ENCODE data around the gene TNFSF4.
"Not testable (repeated sequence)": the region's sequence is repeated elsewhere in the genome, so short reads cannot be mapped to it uniquely, and the experiment has no call there.

- TF ChIP-seq, protein P1, sequence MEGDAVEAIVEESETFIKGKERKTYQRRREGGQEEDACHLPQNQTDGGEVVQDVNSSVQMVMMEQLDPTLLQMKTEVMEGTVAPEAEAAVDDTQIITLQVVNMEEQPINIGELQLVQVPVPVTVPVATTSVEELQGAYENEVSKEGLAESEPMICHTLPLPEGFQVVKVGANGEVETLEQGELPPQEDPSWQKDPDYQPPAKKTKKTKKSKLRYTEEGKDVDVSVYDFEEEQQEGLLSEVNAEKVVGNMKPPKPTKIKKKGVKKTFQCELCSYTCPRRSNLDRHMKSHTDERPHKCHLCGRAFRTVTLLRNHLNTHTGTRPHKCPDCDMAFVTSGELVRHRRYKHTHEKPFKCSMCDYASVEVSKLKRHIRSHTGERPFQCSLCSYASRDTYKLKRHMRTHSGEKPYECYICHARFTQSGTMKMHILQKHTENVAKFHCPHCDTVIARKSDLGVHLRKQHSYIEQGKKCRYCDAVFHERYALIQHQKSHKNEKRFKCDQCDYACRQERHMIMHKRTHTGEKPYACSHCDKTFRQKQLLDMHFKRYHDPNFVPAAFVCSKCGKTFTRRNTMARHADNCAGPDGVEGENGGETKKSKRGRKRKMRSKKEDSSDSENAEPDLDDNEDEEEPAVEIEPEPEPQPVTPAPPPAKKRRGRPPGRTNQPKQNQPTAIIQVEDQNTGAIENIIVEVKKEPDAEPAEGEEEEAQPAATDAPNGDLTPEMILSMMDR (IDR thresholded peaks at IDR 0.05; ENCODE audit: low read depth, low read length), result not testable (repeated sequence)
- TF ChIP-seq EZH2phosphoT487 (IDR thresholded peaks at IDR 0.05; ENCODE audit: low read depth), result not testable (repeated sequence)
These were observed 27.3 kb upstream of the TNFSF4 start for GRCh38 chr1:173234434-173234833.

Data from OCI-LY3 (cell line).